ENCODE measurements around the gene CRYBG1.

CRYBG1 gene

DNA sequence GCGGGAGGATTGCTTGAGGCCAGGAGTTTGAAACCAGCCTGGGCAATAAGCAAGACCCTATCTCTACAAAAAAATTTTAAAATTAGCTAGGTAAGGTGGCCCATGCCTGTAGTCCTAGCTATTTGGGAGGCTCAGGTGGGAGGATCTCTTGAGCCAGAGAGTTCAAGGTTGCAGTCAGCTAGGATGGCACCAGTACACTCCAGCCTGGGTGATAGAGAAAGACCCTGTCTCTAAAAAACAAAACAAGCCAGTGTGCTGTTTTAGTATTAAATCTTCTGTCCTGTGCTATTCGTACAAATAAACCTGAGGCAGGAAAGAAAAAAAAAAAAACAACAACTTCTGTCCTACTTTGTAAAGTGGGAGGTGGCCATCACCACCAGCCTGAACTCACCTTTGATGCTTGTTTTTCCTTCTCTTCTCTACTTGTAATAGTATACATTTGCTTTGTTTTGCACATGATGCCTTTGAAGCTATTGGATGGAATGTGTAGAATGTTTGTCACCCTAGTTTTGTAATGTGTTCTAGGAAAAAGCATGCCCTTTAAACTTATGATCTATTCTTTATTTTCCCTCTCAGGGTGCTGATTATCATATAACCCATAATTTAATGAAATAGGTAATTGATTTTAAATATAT is 102.5 kb downstream of the CRYBG1 start:
- DNase-seq: no peak

DNA sequence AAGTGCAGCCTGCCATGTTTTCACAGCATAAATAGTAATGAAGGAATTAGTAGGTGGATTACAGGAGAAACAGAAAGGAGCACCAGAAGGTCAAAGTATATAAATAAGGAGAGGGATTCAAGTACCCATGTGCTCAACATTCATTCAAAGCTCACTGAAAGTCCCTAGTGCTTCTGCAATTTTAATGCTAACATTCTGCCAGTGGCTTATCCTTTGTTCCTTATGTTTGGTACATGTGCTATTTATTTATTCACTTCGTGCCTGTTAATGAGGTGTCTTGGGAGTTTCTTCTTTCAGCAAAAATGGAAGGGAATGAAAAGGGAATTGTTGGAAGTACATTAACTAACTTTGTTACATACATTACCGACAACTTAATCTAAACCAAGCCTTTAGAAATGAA is 105.7 kb downstream of the CRYBG1 start:
- DNase-seq: no peak

DNA sequence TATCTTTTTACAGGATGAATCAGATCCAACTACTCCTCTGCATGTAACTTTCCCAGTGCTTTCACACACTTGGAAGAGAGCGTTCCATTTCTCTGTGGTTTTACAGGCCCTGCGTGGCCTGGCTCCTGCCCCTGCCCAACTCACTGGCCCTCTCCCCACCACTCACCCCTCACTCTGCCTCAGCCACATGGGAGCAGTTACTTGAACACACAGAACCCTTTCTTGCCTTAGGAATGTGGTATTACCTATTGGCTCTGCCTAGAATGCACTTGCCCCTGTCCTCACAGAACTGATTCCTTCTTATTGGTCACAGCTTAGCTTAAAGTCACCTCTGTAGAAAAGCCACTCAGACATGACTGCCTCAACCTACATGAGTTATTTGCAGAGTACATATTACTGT is 108.4 kb downstream of the CRYBG1 start:
- DNase-seq: no peak

- DNase-seq: no peak
Measured at GRCh38 chr6:106469882-106470281, 109.4 kb downstream of the CRYBG1 start.

GRCh38 chr6:106470316-106470715 is 109.8 kb downstream of the CRYBG1 start:
- no peak for DNase-seq

DNA sequence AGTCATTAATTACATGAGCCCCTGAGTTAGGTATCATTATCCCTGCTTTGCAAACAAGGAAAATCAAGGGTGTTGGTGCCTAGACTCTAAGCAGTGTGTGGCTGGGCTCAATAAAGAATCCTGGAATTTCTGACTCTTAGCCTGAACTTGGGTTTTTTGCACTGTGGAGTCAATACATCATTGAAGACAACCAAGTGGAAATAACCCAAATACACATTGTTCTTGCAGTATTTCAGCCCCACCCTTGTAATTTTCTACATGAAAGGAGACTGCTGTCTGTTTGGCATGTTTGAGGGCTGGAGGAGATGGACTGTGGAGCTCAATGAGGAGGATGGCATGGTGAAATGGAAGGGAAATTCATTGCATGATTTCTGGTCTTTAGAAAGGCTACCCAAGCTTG is 110.3 kb downstream of the CRYBG1 start:
- DNase-seq: no peak

GRCh38 chr6:106473812-106474211 is 113.3 kb downstream of the CRYBG1 start:
- no peak for DNase-seq

DNA sequence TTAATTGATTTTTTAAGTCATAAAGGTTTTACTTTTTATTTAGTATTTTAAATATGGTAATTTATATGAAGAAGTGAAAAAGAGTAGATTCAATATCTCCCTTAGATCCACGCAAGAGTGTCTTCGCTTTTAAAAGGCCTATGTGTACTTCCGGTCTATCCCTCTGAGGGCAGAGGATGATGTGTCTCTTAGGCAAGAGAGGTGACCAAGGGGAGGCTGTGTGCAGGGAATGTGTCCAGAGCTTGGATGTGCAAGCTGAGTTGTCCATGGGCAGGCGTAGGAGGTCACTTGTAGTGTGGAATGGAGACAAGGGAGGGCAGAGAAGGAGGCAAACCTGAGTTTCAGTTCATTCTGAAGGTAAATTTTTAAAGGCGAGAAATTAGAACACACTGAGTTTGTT is 113.9 kb downstream of the CRYBG1 start:
- no peak for DNase-seq

DNA sequence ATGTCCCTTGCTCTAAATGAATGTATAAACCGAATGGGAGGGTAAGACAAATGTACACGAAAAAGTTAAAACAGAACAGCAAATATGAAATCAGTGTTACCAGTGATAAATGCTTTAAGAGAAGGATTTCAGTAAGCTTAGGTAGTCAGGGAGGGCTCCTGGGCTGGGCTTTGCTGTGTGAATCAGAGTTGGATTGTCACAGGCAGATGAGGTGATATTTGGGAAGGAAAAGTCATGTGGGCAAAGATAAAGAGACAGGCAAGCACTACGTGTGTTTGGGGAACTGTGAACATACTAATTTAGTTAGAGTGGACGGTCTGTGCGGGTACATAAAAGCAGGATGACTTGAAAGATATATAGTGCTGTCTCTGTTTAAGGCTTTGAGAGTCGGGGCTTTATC is 114.8 kb downstream of the CRYBG1 start:
- DNase-seq: no peak

DNA sequence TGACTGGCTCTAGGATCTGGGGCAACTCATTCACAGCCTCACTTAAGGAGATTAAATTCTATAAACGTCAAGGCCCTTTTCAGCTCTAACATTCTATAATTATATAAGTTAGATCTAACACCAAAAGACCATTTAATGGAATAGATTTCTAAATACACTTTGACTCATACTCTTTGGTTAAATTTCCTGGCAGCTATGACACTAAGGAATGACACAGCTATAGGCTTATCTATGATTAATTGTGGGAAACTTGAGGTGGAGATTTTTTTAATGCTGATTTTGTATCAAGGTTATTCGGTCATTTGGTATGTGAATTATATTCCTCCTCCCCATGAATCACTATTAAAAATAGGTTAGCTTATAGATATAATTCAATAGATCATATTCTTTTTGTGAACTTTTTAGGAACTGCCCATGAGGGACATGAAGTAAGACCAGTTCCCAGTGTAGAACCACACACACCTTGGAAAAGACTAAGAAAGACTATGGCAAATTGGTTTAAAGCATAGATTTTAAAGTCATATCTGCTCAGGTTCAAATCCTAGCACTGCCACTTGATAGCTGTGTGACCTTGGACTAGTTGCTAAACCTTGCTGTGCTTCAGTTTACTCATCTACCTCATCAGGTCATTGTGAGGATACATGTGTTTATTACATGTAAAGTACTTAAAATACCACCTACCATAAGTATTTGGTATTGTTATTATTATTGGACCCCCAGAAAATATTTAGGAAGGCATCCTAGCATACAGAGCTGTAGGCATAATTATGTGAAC is 116.0 kb downstream of the CRYBG1 start:
- no peak for DNase-seq

GRCh38 chr6:106477146-106477545 is 116.6 kb downstream of the CRYBG1 start:
- DNase-seq: no peak

DNA sequence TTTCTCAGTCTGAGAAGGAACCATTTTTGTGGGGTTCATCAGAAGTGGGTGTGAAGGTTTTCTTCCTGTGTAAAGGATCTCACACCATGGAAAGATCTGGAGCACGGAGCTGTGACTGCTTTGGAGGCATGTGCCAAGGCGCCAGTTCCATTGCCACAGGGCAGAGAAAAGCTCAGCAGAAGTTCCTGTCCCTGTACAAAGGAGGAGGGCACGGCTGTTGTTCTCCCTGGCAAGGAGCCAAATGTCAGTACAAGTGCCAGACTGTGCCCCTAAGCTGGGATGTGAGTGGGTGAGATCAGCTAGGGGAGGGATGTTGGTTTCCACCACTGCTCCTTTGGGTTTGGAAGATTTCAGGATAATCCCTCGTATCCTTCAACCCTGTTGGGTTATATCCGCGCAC is 117.3 kb downstream of the CRYBG1 start:
- peak; percentile 14 for DNase-seq

- DNase-seq: no peak
Measured at GRCh38 chr6:106486236-106486635, 125.7 kb downstream of the CRYBG1 start.

DNA sequence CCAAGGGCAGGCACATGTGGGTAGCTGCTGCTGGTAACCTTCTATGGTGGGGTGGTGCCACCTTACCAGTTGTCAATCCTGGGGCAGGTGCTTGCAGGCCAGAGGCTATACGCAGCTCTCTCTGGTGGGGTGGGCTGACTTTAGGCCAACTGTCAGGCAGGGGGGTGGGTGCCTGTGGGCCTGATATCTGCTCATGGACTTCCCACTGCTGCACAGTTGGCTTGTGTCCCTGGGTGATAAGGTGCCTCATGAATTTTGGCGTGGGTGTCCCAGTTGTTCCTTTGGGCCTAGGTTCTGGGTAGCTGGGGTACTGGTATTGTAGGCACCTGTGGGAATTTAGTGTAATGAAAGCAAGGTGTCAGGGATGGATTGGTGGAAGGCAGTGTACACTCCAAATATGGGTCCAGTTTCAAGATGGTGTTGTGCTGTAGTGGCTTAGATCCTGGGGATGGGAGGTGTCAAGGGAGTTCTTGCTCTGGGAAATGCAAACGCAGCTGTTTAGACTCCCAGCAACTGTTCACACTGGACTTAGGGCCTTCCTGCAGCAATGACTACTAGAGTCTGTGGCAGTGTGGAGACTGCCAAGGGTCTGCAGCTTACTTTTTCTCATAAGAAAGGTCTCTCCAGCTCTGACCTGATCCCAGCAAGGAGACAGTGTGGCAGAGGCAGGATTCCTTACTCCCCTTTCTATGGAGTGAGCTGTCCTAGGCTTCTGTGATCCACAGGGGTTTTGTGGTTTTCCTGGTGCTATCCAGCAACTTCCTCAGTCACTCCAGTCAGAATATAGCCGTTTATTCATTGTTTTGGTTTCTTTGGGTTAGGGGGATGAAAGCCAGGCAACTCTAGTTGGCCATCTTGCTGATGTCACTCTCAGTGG is 128.2 kb downstream of the CRYBG1 start:
- no peak for DNase-seq

DNA sequence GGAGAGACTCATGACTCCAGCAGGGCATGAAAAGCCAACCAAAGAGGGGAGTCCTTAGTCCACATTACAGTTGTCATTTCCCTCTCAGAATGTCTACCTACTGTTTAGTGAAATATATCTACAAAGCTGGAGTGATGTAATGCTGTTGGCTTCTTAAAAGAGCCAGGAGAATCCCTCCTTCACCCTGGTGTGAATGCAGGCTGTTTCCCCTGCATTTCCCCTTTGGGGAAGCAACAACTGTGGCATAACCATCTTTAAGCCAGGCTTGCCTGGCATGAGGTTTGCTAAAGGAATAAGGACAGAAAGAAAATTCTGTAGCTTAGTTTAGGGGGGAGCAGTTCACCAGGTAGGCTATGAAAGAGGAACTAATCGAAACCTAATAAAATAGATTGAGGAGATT is 129.5 kb downstream of the CRYBG1 start:
- no peak for DNase-seq

DNA sequence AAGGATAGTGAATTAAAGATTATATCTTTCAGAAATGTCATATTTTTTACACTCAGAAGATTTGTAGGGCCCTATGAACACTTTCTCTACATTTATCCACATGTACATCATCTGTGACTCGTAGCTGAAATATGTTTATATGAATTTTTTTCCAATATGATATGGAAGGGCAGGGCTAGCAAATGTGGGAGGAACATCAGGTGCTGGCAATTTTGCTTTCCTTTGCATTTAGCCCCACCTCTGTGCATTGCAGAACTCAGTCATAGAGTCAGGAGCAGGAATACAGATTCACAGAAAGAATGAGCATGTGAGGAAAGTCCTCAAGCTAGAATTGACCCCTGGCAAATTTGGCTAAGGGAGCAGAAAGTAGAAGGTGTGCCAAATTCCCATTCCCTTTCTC is 129.9 kb downstream of the CRYBG1 start:
- no peak for DNase-seq

GRCh38 chr6:106490974-106491373 is 130.5 kb downstream of the CRYBG1 start:
- DNase-seq: no peak

GRCh38 chr6:106495014-106495413 is 134.5 kb downstream of the CRYBG1 start:
- DNase-seq: no peak

DNA sequence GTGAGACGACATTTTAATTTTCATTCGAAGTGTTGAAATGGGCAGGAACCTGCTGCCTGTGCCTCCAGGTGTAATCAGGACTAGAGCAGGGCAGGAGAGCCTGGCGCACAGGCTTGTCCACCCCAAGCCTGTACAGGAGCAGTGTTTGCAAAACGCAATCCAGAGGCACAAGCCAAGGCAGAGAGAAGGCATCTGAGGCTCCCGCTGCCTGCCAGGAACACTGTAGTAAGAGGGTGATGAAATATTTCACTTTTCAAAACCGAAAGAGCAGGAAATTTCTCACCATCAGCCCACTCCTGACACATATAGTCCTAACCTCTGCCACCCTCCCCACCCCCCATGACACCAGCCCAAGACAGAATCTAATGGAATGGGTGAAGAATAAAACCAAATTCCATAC is 136.3 kb downstream of the CRYBG1 start:
- no peak for DNase-seq

DNA sequence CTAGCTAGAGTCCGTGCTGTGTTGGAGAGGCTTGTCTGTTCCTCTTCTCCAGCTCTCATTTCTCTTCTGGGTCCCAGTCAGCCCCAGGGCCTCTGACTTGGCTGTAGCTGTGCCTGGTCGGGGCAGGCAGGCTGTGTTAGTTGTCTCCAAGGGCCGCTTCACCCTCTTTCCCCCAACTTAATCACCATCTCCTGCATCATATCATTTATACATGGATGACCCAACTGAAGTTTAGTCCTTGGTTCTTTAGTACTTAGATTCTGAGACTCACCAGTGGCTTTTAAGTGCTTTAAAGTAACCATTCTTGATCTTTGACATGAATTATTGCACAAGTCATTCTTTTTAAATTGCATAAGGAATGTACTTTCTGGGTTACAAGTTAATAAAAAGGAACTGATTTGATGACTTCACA is 141.4 kb downstream of the CRYBG1 start:
- DNase-seq: no peak

- DNase-seq: no peak
Measured at GRCh38 chr6:106502559-106502958, 142.0 kb downstream of the CRYBG1 start.

DNA sequence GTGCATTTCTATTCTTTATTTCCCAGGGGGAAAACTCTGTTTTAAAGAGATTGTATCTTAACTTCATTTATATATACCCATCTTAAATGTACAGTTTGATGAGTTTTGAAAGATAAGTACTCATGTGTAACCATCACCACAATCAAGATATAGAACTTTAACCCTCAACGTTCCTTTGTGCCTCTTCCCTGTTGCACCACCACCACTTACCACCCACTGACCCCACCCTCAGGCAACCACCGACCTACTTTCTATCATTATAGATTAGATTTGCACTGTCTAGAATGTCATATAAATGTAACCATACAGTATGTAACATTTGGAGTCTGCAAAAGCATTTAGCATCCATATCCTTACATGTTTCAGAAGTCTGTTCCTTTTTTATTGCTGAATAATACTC is 147.8 kb downstream of the CRYBG1 start:
- DNase-seq: no peak

DNA sequence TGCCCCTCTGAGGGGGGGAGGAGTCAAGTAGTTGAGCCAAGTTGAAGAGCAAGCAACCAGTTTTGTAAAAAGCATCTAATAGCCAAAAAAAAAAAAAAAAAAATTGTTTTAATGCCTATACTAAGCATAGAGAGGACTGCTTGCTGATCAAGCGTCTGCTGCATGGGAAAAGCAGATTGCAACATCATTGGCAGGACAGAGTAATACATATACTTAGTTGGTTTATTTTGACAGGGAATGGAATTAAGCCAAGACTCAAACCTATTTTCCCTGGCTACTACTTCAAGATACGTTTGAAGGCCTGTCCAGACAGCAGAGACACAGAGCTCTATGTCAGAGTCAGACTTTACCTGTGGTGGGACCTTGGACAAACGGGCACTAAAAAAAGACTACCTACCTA is 148.3 kb downstream of the CRYBG1 start:
- no peak for DNase-seq
